Fibroblast of upper back skin (primary cell): ENCODE results near the gene YWHAQ.

Experiments
- DNase-seq: peaks from one replicate; pipeline ENCODE4 v3.0.0-alpha.2; 2013

The YWHAQ gene

DNA sequence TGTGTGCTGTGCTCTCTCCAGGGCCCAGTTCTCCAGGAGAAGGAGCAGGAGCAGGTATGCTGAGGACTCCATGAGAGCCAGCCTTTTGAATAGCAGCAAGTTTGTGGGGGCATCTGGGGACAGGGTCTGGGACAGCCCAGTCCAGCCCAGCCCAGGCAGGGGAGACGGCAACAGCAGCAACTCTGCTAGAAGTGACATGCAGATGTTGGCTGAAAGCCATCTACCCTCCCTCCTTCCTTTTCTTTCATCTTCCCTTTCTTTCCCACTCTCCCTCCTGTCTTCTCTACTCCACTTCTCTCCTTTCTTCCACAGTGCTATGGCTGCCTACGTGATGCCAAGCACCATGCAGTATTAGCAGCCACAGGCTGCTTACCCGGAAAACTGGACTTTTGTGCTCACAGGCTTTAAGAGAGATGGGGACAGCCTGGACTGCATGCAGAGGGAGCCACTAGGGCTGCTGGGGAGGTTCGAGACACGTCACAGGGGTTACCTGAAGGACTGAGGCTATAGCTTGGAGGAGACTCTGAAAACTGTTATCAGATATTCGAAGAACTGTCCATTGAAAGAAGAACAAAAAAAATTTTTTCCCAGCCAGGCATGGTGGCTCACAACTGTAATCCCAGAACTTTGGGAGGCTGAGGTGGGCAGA is 23.8 kb upstream of the YWHAQ start:
- no peak for DNase-seq

DNA sequence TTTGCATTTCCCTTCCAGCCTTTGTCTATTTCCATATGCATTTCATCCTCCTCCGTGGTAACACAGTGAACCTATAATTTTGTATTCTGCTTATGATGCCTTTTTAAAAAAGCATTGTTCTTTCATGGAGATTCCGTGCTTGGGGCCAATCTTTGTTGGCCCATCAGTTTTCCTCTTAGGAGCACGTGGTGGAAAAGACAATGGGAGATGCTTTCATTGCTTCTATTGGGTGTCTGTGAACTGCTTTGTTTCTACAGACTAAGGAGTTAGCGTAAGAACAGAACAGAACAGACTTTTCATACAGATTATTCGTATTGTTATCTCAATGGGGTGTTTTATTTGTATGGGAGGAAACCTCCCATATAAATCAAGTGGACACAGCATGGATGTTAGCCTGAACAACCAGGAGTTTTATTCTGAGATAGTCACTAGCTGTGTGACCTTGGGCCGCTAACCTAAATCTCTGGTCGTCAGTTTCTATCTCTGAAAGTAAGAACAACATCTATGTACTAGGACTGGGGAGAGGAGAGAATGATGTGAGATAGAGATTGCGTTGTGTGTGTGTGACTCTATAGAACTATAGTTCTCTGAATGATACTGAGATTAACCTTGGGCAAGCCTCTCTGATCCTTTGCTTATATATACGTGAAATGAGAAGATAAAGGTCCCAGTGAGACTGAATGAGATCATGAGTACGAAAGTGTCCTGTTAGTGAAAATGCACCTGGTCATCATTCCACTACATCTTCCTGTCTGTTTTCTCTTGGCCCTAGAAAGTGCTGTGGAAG is 22.9 kb upstream of the YWHAQ start:
- no peak for DNase-seq

DNA sequence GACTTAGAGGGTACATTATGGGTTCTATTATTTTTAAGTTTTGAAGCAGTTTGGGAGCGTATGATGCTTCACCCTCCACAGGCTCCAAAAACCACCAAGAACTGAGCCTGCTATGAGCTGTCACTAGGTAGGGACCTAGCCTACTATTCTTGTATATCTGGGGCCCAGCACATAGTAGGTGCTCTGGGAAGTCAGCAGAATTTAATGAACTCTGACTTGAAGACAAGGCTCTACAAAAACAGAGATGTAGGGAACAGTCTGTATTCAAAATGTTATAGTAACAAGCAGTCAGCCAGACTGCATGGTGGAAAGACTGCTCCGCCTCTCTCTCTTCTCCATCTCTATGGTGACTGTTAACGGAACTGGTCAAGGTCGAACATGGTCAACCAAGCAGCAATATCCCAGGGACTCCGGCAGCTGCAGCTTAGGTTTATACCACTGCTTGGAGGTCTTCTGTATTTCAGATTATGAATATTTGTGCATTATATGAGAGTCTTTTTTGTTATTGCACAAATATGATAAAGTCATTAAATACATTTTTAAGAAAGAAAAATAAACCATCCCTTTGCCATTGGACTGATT is 22.2 kb upstream of the YWHAQ start:
- no peak for DNase-seq

DNA sequence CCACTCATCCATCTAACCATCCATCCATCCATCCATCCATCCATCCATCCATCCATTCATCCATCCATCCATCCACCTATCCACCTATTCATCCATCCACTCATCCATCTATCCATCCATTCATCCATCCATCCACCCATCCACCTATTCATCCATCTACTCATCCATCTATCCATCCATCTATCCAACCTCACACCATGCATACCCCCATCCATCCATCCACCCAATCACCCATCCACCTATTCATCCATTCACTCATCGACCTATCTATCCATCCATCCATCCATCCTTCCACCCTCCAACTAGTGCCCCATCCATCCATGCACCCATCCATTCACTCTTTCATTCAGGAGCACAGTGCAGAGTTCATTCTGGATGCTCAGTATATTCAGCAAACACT is 21.5 kb upstream of the YWHAQ start:
- no peak for DNase-seq

DNA sequence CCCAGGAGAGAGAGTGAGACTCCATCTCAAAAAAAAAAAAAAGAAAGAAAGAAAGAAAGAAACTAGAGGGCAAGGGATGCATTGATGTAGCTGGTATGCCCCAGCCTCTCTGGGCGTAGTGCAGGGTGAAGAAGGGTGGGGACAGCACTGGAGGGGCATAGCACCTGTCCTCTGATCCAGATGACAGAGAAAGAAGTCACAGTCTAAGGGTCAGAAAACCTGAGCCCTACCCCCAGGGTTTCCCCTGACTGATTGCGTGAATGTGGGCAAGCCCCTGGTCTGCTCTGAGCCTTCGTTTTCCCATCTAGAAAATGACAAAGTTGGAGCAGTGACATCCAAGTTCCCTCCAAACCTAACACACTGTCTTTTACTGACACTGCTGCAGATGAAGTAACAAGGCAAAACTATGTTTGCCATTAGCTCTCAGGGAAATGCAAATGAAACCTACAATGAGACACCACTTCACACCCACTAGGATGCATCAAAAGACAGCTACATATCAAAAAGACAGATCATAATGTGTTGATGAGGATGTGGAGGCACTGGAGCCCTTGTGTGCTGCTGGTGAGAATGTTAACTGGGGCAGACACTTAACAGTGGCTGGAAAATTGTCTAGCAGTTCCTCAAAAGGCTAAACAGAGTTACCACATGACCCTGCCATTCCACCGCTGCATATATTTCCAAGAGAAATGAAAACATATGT is 19.5 kb upstream of the YWHAQ start:
- no peak for DNase-seq

DNA sequence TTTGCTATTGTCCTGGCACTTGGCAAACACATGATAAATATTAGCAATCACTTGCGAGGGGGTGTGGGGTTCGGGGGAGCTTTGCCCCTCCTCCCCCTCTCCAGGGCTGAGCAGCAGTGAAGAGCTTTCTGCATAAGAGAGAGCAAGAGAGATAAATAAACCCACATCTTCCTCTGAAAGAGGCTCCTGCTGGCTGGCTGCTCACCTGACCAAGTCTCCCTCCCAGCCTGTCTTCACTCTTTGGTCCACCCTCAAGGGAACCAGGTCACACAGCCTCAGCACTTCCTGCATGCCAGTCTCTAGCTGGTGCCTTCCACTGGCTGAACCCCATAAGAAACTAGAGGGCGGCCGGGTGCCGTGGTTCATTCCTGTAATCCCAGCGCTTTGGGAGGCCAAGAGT is 18.5 kb upstream of the YWHAQ start:
- no peak for DNase-seq

DNA sequence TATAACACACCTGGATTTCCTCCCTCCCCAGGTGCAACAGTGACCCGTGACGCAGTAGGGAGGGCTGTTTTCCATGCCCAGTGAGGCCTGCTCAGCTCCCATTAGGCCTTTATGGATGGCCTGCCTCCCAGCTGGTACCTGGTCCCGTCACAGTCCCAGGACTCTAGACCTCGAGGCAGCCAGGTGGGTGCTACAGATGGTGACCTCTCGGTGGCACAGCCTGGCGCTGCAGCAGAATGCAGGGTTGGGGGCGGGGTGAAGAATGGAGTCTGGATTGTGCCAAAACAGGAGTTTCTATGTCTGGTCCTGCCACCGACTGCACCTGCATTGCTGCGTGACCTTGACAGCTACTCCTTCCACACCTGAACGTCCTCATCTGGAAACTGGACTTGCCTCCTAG is 18.0 kb upstream of the YWHAQ start:
- DNase-seq = no peak

DNA sequence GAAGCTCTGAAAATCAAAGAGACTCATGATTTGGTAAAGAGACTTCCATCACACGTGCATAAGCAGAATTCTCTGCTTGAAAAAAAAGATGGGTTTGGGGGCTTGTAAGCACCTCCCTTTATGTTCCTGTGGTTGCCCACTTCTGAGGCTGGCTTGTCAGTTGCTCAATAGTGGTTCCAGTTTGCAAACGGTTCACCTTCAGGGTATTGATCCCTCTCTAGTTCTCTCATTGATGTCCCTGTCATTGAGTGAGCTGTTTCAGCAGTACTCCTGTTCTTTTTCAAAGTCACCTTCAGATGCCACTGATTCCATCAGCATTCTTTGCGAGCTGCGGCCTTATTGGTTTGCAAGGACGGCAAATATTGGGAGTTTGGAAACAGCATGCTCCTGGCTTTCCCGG is 17.1 kb upstream of the YWHAQ start:
- no peak for DNase-seq

DNA sequence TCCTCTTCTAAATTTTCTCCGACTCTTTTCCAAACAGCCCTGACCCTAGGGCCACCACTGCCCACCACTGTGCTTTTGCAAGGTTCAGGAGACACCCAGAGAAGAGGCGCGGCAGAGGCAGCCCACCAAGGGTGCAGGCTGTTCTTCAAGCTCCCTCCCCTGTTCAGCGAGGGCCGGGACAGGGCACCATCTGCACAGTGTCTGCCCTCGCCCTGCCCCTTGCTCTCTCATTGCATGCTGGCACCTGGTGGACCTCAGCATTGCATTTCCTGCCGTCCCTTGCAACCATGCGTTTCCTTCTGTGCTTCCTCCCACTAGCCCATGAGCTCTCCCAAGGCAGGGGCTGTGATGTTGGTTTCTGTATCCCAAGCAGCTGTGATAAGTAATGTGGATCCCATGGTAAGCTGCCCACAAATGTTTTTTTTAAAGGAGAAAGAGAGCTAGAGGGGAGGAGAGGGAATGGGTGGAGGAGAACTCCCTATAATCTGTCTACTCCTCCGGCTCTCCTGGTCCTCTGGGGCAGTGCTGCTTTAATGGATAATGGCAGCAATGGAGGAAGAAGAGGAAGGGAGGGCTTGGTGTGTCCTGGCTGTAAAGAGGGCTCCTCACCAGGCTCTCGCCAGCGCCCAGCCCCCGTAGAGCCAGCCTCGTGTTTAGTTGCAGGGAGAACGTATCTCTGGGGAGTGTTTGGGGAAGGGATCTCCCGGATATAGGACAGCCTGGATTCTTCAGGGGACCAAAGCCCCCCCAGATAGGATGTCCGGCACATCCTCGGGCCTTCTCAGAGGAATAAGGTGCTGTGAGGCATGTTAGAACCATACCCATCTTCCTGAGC is 15.6 kb upstream of the YWHAQ start:
- DNase-seq = no peak

DNA sequence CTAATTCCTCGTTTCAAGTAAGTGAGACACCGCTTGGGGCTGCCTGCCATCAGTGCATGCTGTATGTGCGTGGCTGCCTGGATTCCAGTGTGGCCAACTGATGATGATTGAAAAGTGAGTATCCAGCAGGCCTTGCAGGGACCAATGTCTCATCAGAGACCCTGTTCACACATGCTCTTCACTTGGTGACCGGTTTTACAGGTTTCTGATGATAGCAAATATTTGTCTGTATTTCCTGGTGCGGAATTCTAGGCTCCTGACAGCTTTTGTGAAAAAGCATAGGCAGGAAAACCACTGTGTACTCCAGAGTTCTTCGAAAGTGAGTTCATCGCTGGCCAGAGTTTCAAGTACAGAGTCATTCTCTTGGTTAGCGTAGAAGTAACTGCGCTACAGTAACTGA is 13.8 kb upstream of the YWHAQ start:
- DNase-seq = no peak

DNA sequence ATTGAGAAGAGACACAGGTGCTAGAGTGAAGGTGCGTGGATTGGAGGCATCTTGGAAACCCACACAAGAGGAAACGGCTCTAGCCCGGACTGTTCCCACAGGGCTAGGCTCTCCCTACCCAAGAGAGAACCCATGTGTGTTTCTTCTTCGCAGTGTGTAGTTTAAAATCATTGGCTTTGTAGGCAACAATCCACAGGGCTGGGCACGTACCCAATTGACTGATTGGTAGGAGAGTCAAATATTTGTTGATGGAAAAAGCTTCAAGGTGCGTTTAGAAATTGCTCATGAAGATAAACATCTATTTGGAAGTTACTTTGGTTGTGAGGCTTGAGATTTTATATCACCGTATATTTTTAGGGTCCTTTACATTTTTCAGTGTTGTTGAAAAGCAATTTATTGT is 13.2 kb upstream of the YWHAQ start:
- no peak for DNase-seq

DNA sequence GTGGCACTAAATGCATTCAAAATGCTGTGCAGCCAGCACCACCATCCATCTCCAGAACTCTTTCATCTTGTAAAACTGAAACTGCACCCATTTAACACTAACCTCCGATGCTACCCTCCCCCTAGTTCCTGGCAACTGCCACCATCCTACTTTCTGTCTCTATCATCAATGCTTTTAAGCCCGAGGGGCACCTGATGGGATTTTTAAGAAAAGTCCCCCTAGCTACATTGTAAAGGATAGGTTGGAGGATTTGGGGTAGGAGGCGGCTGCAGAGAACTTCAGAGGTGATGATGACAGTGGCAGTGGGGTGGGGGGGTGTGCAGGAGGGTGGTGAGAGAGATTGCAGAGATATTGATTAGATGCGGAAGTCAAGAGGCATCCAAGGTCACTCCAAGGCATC is 10.8 kb upstream of the YWHAQ start:
- no peak for DNase-seq

DNA sequence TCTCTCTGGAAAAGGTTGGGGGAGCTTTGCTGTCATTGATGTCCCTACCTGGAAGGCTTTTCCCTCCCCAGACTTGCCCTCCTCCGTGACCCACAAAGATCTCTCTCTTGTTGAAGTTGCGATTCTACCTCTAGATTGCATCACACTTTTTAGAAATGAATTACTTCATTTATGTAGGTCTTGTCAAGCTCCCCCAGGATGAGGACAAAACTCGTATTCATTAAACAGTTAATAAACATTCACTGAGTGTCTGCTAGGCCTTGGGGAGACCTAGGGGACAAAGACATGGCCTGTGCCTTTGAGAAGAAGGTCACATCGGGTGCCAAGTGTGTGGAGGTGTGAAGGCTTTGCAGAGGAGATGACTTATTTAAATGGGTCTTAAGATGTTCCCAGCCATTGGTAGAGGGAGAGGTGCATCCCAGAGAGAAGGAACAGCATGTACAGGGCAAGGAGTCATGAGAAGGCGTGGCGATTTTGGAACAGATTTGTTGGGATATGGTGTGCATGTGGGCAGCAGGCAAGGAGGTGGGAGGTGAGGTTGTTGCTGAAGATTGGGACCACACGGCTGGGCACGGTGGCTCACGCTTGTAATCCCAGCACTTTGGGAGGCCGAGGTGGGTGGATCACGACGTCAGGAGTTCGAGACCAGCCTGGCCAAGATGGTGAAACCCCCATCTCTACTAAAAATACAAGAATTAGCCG is 9.8 kb upstream of the YWHAQ start:
- DNase-seq = no peak

DNA sequence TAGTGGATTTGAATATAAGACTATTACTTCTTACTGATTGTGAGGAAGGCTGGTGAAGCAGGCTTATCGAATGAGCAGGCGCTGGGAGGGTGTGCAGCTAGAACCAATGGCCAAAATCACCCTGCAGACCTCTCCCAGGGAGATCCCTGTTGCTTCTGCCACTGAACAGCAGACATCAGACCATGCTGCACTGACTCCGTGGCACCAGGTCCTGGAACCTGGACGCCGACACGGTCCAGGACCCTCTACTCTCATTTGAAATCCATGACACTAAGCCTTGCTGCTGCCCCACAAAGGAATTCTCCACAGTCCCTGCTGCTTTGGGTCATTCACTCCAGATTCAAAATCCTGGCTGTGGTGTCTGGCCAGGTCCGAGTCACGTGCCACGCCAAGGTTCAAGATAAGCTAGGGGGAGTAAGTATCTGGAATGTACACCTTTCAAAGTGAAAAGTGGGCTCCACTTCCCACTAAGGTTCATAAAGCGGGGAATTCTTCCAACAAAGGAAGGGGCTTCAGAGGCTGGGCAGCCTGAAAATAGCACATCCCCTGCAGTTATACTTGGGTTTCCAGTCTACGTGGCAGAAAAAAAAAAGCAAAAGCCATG is 9.0 kb upstream of the YWHAQ start:
- no peak for DNase-seq

DNA sequence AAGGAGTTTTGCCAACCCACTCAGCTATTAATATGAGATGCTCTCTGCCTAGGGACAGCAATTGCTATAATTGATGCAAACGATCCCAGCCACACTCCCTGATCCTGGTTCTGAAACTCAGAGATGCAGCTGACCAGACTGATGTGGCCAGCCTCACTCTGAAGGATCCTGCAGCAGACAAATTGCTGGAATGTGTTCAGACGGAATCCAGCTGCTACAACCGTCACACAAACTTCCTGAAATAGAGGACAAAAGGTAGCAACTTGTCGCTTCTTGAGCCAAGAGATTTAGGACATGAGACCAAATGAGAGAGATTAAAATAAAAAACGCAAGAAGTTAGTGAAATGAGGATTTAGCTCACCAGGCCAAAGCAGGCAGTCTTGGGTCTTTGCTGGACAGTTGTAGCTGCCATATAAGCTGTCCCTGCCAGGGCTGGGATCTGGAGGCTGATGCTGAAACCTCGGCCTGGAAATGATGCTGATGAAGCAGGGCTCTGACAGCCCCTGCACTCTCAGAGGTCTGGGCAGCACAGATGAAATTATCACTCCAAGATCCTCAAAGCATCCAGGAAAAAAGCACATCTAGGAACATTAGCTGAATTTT is 8.3 kb upstream of the YWHAQ start:
- DNase-seq = no peak

DNA sequence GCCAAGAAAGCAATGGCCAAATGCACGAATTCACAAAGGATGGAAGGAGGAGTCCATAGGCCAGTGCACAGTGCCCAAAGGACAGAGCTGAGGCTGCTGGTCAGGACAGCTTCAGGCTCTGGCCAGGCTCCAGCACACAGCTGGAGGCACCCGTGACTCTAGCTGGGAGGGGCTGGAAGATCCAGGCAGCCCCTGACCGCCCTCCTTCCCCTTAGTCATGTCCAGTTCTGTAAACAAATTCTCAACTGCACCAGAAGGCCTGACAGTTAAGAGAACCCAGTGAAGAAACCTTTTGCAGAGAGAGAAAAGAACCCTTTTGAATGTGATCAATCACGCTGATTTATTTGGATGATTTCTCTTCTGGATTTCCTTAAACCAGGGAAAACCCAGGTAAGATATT is 7.7 kb upstream of the YWHAQ start:
- peak; percentile 88 for DNase-seq

DNA sequence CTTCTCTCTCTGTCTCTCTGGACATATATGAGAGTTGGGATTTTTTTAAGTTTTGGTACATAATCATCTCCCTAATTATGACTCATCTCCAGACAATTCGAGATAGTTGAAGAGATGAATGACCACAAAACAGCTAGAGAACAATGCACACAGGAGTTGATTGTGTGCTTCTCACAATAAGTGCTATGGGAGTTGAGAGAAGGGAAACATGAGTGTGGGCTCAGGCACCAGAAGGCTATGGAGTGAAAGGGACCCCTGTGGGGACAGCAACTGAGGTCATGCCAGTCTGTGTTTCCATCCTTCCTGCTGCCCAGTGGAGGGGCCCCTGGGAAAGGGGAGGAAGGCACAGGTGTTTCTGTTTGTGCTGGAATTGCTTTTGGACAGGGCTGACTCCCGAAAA is 6.5 kb upstream of the YWHAQ start:
- DNase-seq = peak; percentile 73

DNA sequence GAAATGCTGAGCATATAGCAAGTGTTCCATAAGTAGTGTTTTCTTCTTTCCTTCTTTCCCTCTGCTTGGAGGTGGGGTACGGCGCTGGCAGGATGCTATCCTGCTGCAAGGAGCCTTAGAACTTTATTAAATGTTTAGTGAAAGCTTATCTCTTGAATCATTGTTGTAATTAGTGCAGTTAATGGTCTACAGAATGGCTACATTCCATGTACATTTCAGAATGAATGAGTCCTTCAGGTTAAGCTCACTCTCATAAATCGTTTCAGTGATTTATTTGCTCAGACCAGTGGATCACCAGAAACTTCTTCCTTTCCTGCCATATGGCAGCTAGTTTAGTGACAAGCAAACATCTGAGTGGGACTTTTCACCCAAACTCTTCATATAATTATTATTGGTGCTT is 3.3 kb upstream of the YWHAQ start:
- no peak for DNase-seq

DNA sequence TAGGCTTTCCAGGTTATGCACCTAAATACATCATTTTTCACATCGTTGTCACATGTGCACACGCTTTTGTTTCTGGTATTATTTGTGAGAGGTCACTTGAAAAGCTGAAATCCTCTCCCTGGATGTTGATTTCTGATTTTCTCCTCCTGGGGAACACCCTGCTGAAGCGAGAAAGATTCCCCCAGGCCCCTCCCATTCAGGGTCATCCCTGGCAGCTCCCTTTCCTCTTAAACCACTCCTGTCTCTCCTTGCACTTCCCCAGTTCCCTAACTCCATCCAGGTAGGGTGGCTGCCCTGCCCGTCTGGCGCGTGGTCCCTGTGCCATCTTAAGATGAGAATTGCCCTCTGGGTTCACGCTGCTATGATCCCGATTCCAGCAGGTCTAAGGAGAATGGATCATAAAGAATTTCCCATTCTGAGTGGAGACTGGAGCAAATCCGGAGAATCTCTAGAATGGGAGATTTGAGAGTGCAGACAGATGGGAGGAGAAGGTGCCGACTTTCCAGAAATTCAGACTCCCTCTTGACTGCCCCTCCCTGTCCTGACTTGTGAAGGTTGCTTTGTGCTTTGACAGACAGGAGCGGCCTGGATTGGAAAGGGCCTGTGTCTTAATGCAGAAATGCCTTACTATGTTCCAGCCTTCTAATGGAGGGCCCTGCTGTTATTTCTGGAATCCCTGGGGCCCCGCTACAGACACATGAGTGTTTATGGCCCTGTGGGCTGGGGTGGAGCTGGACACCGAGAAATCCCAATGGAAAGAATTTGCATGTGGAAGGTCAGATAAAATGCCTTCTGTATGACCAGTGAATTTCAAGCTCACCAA is 1.3 kb upstream of the YWHAQ start:
- DNase-seq = no peak

DNA sequence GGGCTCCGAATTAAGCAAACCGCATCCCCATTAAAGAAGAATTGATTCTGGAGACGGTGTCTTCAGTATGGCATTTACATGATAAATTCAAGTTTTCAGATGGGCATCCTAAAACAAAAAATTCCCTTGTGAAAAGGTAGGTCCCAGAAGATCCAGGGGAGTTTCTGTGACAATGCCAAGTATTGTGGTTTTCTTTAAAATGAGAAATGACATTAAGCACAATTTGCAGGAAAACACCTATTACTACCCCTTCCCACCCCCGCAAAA is 689 bp upstream of the YWHAQ start:
- DNase-seq = no peak
